H1 (cell line): Measurements from ENCODE around the gene ANKRD31. TPM values are rescaled to one million over a fixed set of nuclear protein-coding genes. Genes with fewer than 3 reads are reported as not detected.

Experiments used
- CHD1 ChIP-seq: IDR thresholded peaks from 2 replicates; pipeline ENCODE4 v1.6.1; 2012; ENCODE audit warnings: low read depth, low read length, improper control_type of control experiment
- CTBP2 ChIP-seq: IDR thresholded peaks from 2 replicates; pipeline ENCODE4 v1.7.0; 2011; ENCODE audit warnings: borderline replicate concordance, mild to moderate bottlenecking, moderate library complexity, mixed read lengths, low read length; ENCODE audit not compliant: insufficient read depth, insufficient read length
- FOSL1 ChIP-seq: IDR thresholded peaks from 2 replicates; pipeline ENCODE4 v1.6.1; 2011; ENCODE audit warnings: mild to moderate bottlenecking, low read depth, low read length, moderate library complexity; ENCODE audit not compliant: insufficient read depth
- GABPA ChIP-seq: IDR thresholded peaks from 2 replicates; pipeline ENCODE4 v1.6.1; 2011; ENCODE audit warnings: mild to moderate bottlenecking, low read length, moderate library complexity, borderline replicate concordance; ENCODE audit not compliant: insufficient read depth
- GTF2F1 ChIP-seq: IDR thresholded peaks from 2 replicates; pipeline ENCODE4 v1.6.1; 2012; ENCODE audit warnings: low read depth, low read length, improper control_type of control experiment, borderline replicate concordance
- KDM4A ChIP-seq: IDR thresholded peaks from one replicate; pipeline ENCODE4 v1.7.1; 2012; ENCODE audit warnings: low read depth, mild to moderate bottlenecking, moderate library complexity, low read length, inconsistent platforms; ENCODE audit not compliant: severe bottlenecking
- PHF8 ChIP-seq: fragments of 200-600 bp; sonication (generic); conservative IDR thresholded peaks from 2 replicates; pipeline ENCODE4 v1.7.1; 2012; ENCODE audit warnings: low read depth, mild to moderate bottlenecking, inconsistent platforms, low read length, moderate library complexity
- POU5F1 ChIP-seq: IDR thresholded peaks from 2 replicates; pipeline ENCODE4 v1.6.1; 2011; ENCODE audit warnings: low read depth, mild to moderate bottlenecking, low read length, moderate library complexity
- SAP30 ChIP-seq: fragments of 300-600 bp; sonication (generic); IDR thresholded peaks from 2 replicates; pipeline ENCODE4 v1.7.1; 2012; ENCODE audit warnings: low read length, moderate library complexity, mild to moderate bottlenecking, inconsistent platforms; ENCODE audit not compliant: insufficient read depth, insufficient replicate concordance
- SIN3A ChIP-seq, 2 experiments: IDR thresholded peaks in 1 of 2; conservative IDR thresholded peaks in 1 of 2; 2 replicates each; pipeline ENCODE4 v1.6.1; 2011 to 2012; ENCODE audit warnings: low read length in 2 of 2, improper control_type of control experiment in 1 of 2, low read depth in 1 of 2, mild to moderate bottlenecking in 1 of 2
- SP4 ChIP-seq: IDR thresholded peaks from 2 replicates; pipeline ENCODE4 v1.6.1; 2012; ENCODE audit warnings: low read length, inconsistent platforms
- SRF ChIP-seq: IDR thresholded peaks from 2 replicates; pipeline ENCODE4 v1.6.1; 2011; ENCODE audit warnings: mild to moderate bottlenecking, low read depth, low read length, moderate library complexity
- TAF7 ChIP-seq: optimal IDR thresholded peaks from 2 replicates; pipeline ENCODE3; 2011; ENCODE audit warnings: low read depth, mild to moderate bottlenecking, inconsistent platforms, low read length, moderate library complexity, borderline replicate concordance
- polyA plus RNA-seq, 7 experiments: library from polyadenylated mRNA; depleted of rRNA in 3 of 7; stranded (reverse) in 5 of 7; unstranded in 2 of 7; fragments of >200 nt in 5 of 7; fragments of 200-250 nt in 2 of 7; gene quantifications; 1 replicate in 5 of 7; 2 replicates in 1 of 7; 4 replicates in 1 of 7; pipeline versions ENCODE4 v1.2.1 to v1.2.3, GENCODE V29; 2011 to 2013; ENCODE audit warnings: missing spikeins in 2 of 7, mixed read lengths in 2 of 7
- total RNA-seq: library from RNA; stranded (reverse); fragmentation: NEBNext Ultra II Directional; extraction: Animal tissue kit (Norgen Biotek cat#: 25700); gene quantifications from 2 replicates; pipeline ENCODE4 v1.2.1, GENCODE V29; 2021

ANKRD31 gene
- total and polyA plus RNA-seq, 2 of the 8 experiments (the other 6 are each of a cell fraction or from before 2014, with no cell fraction given) = 0.05 to 0.06 TPM

GRCh38 chr5:75236322-75237316 is at the start of gene ANKRD31 (continued):
- TF ChIP-seq SAP30 = no peak
- peak; percentile 81 for TF ChIP-seq TAF7
- no peak for TF ChIP-seq GTF2F1
- no peak for TF ChIP-seq SP4
- peak; percentile 65 for TF ChIP-seq KDM4A
- no peak for TF ChIP-seq CTBP2
- TF ChIP-seq GABPA = peak; percentile 47; the same call in 1 of the 2 replicates
- TF ChIP-seq POU5F1 = no peak
- TF ChIP-seq PHF8 = peak; percentile 43
- TF ChIP-seq CHD1 = 0 out of 2 replicates have a peak, but pooled peaks have one; percentile 32
- TF ChIP-seq FOSL1 = no peak
- TF ChIP-seq SRF = no peak
- TF ChIP-seq SIN3A (conservative IDR thresholded peaks at IDR 0.05 in 1 of 2, IDR thresholded peaks at IDR 0.05 in 1 of 2; ENCODE audit: low read depth in 1 of 2, low read length in 2 of 2) = peak; percentile 44 to 85; a peak in 2 of 4 replicates
